ENCODE data around the gene ZDHHC18. TPM values are rescaled to one million over a fixed set of nuclear protein-coding genes. Genes with fewer than 3 reads are reported as not detected.
A peak's percentile ranks its signal among the peaks of the same experiment; 100 is the strongest.

ZDHHC18 gene
- total and polyA plus RNA-seq, 7 donors = 7.5 to 19.4 (median 12.3) TPM

DNA sequence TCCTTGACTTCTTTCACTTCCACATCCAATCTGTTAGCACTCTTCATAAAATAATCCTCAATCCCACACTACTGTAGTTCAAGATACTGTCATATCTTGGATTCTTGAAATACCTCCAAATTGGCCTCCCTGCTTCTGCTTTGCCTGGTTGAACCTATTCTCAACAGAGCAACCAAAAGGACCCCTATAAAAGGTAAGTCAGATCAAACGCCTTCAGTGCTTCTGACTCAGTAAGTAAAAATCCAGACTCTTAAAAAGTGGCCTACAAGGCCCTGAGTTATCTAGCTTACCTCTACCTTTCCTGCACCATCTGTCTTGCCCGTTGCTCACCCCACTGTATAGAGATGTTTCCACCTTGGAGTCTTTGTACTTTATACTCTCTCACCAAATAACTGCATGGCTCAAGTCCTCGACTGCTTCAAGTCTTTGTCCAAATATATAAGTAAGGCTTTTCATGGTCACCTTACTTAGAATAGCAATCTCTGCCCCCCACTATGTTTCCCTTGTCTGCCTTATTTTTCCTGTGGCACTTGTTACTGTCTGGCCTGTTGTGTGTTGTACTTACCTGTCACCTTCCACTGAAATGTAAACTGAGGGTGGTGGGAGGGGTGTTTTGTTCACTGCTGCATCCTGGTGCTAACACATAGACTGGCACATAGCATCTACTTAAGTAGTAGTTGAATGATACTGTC lies 43.8 kb upstream of the ZDHHC18 start:
- TF ChIP-seq POLR2A (IDR thresholded peaks at IDR 0.05) (no peak), EP300 (IDR thresholded peaks at IDR 0.05) (no peak)
- TF ChIP-seq, protein P1, sequence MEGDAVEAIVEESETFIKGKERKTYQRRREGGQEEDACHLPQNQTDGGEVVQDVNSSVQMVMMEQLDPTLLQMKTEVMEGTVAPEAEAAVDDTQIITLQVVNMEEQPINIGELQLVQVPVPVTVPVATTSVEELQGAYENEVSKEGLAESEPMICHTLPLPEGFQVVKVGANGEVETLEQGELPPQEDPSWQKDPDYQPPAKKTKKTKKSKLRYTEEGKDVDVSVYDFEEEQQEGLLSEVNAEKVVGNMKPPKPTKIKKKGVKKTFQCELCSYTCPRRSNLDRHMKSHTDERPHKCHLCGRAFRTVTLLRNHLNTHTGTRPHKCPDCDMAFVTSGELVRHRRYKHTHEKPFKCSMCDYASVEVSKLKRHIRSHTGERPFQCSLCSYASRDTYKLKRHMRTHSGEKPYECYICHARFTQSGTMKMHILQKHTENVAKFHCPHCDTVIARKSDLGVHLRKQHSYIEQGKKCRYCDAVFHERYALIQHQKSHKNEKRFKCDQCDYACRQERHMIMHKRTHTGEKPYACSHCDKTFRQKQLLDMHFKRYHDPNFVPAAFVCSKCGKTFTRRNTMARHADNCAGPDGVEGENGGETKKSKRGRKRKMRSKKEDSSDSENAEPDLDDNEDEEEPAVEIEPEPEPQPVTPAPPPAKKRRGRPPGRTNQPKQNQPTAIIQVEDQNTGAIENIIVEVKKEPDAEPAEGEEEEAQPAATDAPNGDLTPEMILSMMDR (IDR thresholded peaks at IDR 0.05) = no peak
- H3K27ac ChIP-seq = peak overlapping the region; percentile 94 to 99 (median 96)
- H3K4me3 ChIP-seq = no peak overlapping the region
- H3K9me3 ChIP-seq = no peaks in the 10 kb centered on the region
- DNase-seq = no peak
- H3K27me3 ChIP-seq = no peaks in the 10 kb centered on the region
- peaks cover 10 to 34% (median 30%) of the 10 kb centered on the region in 4 donors for H3K36me3 ChIP-seq
- H3K4me1 ChIP-seq = peaks cover 0 to 69% (median 60%) of the 10 kb centered on the region in 4 donors
- intact Hi-C loops (cut with DNase I) = loop anchor here (5.0 kb wide), 1 partner anchor 40 kb away; no protein-coding TSS in a partner anchor
- WGBS, 2 donors = 66 to 79% methylated on average over 3 of the region's 3 CpGs

GRCh38 chr1:26783646-26784022 lies 42.9 kb upstream of the ZDHHC18 start:
- no peaks in the 10 kb centered on the region for H3K9me3 ChIP-seq
- no peak overlapping the region for H3K4me3 ChIP-seq
- 60 to 84% methylated on average over 5 of the region's 5 CpGs for WGBS, 2 donors
- H3K27ac ChIP-seq = peak overlapping the region; percentile 94 to 99 (median 96)
- no peak for DNase-seq
- peaks cover 10 to 25% (median 22%) of the 10 kb centered on the region in 4 donors for H3K36me3 ChIP-seq
- TF ChIP-seq POLR2A (IDR thresholded peaks at IDR 0.05) (no peak), POLR2AphosphoS5 (IDR thresholded peaks at IDR 0.05) (no peak), EP300 (IDR thresholded peaks at IDR 0.05) (no peak)
- TF ChIP-seq, protein P1 (IDR thresholded peaks at IDR 0.05) = no peak
- H3K27me3 ChIP-seq = no peaks in the 10 kb centered on the region
- peaks cover 0 to 74% (median 61%) of the 10 kb centered on the region in 4 donors for H3K4me1 ChIP-seq
- intact Hi-C loops (cut with DNase I) = loop anchor here (5.0 kb wide), 1 partner anchor 41 kb away; no protein-coding TSS in a partner anchor

DNA sequence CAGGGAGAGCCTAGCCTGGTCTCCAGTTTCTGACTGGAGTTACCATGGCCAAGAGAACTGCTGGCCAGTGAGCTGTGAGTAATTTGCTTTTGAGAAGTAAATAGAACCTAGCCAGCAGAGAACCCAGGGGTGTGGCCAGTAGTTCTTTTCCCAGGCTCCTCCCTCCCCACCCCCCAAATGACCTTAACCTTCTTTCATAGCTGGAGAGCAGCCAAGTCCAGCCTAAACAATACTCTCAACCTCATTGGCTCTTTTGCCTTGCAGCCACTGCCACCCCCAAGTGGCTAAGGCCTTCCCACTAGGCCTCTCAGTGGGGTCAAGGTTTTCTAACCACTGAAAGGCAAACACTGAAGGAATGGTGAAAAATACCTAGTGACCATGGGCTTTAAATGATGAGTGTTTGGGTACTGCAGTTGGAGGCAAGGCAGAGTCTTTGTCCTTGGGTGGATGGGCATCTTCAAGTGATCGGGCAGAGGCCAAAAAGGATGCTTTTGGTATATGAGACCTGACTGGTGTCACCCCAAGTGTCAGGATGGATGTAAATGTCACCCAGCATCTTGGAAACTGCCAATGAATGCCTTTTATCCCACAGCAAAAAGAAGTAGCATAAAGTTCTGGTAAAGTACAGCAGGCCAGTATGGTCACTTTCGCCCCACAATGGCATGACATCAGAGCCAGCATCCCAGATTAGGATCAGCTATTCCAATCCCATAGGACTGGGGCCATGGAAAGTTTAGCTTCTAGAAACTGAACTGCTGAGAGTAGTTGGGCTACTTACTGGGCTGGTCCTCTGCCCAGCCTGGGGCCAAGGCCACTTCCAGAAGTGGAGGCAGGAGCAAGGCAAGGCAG lies 42.2 kb upstream of the ZDHHC18 start:
- peaks cover 0 to 78% (median 63%) of the 10 kb centered on the region in 4 donors for H3K4me1 ChIP-seq
- TF ChIP-seq POLR2AphosphoS5 (IDR thresholded peaks at IDR 0.05) = peak in 3 of 4 donors; percentile 15 to 41 (median 17)
- TF ChIP-seq EP300 (IDR thresholded peaks at IDR 0.05) = no peak
- intact Hi-C loops (cut with DNase I) = loop anchor here (5.0 kb wide), 1 partner anchor 42 kb away; no protein-coding TSS in a partner anchor
- peak overlapping the region; percentile 94 to 99 (median 96) for H3K27ac ChIP-seq
- WGBS, 2 donors = 95 to 97% methylated on average over 2 of the region's 2 CpGs
- H3K36me3 ChIP-seq = peaks cover 10 to 19% (median 16%) of the 10 kb centered on the region in 4 donors
- no peak overlapping the region for H3K4me3 ChIP-seq
- no peaks in the 10 kb centered on the region for H3K27me3 ChIP-seq
- peak; percentile 79 for DNase-seq
- H3K9me3 ChIP-seq = no peaks in the 10 kb centered on the region

DNA sequence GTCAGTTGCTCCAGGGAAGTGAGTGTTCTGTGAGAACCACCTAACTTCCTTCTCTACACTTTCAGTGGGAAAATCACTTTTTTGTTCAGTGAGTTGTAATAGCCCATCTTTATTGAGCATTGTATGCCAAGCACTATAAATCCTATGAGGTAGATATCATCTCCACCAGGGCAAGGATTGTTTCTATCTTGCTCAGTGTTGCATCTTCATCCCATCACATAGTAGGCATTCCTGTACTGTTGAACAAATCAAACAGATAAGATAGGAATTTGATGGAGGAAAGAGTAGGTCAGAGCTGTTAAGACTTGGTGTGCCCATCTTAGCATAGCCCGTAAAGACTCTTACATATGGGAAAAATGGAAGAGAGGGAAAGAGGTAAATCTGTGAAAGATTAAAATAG lies 41.6 kb upstream of the ZDHHC18 start:
- Histone ChIP-seq H3K27ac (peak overlapping the region; percentile 94 to 99 (median 96)), H3K4me3 (no peak overlapping the region), H3K9me3 (no peaks in the 10 kb centered on the region), H3K27me3 (no peaks in the 10 kb centered on the region), H3K36me3 (peaks cover 5 to 12% (median 9%) of the 10 kb centered on the region in 4 donors), H3K4me1 (peaks cover 0 to 81% (median 66%) of the 10 kb centered on the region in 4 donors)
- no peak for DNase-seq
- intact Hi-C loops (cut with DNase I) = loop anchor here (5.0 kb wide), 2 partner anchors 43 to 283 kb away; no protein-coding TSS in a partner anchor
- 97 to 99% methylated on average over 1 of the region's 1 CpG for WGBS, 2 donors
- TF ChIP-seq EP300 (IDR thresholded peaks at IDR 0.05) (no peak), POLR2A (IDR thresholded peaks at IDR 0.05) (no peak)

GRCh38 chr1:26785611-26786436 lies 40.7 kb upstream of the ZDHHC18 start:
- H3K4me1 ChIP-seq = peaks cover 0 to 80% (median 66%) of the 10 kb centered on the region in 4 donors
- TF ChIP-seq EP300 (IDR thresholded peaks at IDR 0.05) (no peak), POLR2A (IDR thresholded peaks at IDR 0.05) (no peak), POLR2AphosphoS5 (IDR thresholded peaks at IDR 0.05) (peak in 1 of 4 donors; percentile 19)
- TF ChIP-seq, protein P1 (IDR thresholded peaks at IDR 0.05) = no peak
- DNase-seq = no peak
- WGBS, 2 donors = 72 to 84% methylated on average over 5 of the region's 5 CpGs
- H3K9me3 ChIP-seq = no peaks in the 10 kb centered on the region
- H3K27ac ChIP-seq = peak overlapping the region; percentile 94 to 99 (median 96)
- peaks cover 0 to 3% (median under 1%) of the 10 kb centered on the region in 4 donors for H3K36me3 ChIP-seq
- no peaks in the 10 kb centered on the region for H3K27me3 ChIP-seq
- H3K4me3 ChIP-seq = no peak overlapping the region
- intact Hi-C loops (cut with DNase I) = loop anchor here (5.0 kb wide), 1 partner anchor 284 kb away; no protein-coding TSS in a partner anchor
